ENCODE measurements around the gene BCCIP. TPM values are rescaled to one million over a fixed set of nuclear protein-coding genes. Genes with fewer than 3 reads are reported as not detected.
A peak's percentile ranks its signal among the peaks of the same experiment; 100 is the strongest.

BCCIP gene
- total RNA-seq, 1 donor from 2014 or later = 54.1 TPM

DNA sequence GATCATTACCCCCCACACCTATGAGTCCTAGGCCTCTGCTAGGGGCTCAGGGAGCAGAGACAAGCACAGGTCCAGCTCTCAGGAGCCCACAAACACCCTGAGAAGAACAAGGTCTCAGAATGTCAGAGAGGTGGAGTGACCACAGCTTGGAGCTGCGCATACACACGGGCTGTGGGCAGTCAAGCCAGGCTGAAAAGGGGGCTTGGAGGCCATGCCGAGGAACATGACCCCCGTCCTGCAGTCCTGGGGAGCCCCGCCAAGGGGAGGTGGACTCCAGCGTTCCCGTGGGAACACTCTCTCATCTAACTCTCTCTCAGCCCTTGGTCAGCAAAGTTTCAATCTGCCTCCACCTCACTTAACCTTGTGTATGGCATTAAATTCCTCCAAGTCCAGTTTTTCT, 39.9 kb upstream of the BCCIP start:
- no peak for DNase-seq (ENCODE audit: low spot score in 2 of 2, unreplicated experiment in 2 of 2)
- Mint-ChIP-seq H3K9me3 (peaks cover 9% of the 10 kb centered on the region), H3K4me3 (no peak overlapping the region), H3K27me3 (ENCODE audit: low read depth) (no peaks in the 10 kb centered on the region), H3K36me3 (no peaks in the 10 kb centered on the region), H3K4me1 (peaks cover 4% of the 10 kb centered on the region), H3K27ac (no peak overlapping the region)
- TF ChIP-seq, protein P1, sequence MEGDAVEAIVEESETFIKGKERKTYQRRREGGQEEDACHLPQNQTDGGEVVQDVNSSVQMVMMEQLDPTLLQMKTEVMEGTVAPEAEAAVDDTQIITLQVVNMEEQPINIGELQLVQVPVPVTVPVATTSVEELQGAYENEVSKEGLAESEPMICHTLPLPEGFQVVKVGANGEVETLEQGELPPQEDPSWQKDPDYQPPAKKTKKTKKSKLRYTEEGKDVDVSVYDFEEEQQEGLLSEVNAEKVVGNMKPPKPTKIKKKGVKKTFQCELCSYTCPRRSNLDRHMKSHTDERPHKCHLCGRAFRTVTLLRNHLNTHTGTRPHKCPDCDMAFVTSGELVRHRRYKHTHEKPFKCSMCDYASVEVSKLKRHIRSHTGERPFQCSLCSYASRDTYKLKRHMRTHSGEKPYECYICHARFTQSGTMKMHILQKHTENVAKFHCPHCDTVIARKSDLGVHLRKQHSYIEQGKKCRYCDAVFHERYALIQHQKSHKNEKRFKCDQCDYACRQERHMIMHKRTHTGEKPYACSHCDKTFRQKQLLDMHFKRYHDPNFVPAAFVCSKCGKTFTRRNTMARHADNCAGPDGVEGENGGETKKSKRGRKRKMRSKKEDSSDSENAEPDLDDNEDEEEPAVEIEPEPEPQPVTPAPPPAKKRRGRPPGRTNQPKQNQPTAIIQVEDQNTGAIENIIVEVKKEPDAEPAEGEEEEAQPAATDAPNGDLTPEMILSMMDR (IDR thresholded peaks at IDR 0.05; ENCODE audit: unreplicated experiment) = no peak

DNA sequence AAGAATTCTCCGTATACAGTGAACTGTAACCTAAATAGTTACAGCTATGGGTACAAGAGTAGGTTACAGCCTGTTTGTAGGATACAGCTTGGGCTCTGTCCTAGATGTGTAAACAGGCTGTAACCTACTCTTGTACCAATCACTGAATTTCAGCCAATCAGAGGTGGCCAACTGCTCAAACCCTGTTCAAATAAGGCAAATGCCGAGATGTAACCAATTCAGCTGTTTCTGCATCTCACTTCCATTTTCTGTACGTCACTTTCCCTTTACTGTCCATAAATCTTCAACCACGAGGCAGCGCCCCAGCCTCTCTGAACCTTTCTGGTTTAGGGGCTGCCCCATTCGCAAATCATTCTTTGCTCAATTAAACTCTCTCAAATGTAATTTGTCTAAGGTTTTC, 39.4 kb upstream of the BCCIP start:
- TF ChIP-seq, protein P1 (IDR thresholded peaks at IDR 0.05; ENCODE audit: unreplicated experiment) = no peak
- peaks cover 7% of the 10 kb centered on the region for H3K9me3 Mint-ChIP-seq
- no peak for DNase-seq (ENCODE audit: low spot score in 2 of 2, unreplicated experiment in 2 of 2)
- H3K27ac Mint-ChIP-seq = peak overlapping the region; percentile 75
- no peaks in the 10 kb centered on the region for H3K27me3 Mint-ChIP-seq (ENCODE audit: low read depth)
- no peaks in the 10 kb centered on the region for H3K36me3 Mint-ChIP-seq
- H3K4me3 Mint-ChIP-seq = no peak overlapping the region
- H3K4me1 Mint-ChIP-seq = peaks cover 4% of the 10 kb centered on the region

DNA sequence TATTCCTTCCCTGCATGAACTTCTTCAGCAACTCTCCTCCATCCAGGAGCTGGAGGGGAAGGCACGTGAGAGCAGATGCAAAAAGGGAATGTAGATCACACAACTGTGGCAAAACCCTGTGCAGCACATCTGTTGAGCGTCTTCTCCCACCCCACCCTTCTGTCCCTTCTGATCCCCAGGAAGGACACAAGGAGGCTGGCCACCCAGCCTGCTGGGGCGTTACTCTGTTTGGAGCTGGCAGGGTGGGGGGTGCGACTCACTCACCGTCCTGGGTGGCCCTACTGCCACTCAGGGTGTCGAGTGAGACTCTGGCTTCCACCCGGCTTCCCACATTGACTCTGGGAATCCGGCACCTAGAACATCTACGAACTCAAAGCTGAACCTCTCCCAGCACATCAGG, 37.6 kb upstream of the BCCIP start:
- Mint-ChIP-seq H3K36me3 (peaks cover 5% of the 10 kb centered on the region), H3K27ac (no peak overlapping the region), H3K27me3 (ENCODE audit: low read depth) (no peaks in the 10 kb centered on the region), H3K4me1 (peaks cover 4% of the 10 kb centered on the region), H3K4me3 (no peak overlapping the region), H3K9me3 (no peaks in the 10 kb centered on the region)
- TF ChIP-seq, protein P1 (IDR thresholded peaks at IDR 0.05; ENCODE audit: unreplicated experiment) = no peak
- no peak for DNase-seq (ENCODE audit: low spot score in 2 of 2, unreplicated experiment in 2 of 2)

DNA sequence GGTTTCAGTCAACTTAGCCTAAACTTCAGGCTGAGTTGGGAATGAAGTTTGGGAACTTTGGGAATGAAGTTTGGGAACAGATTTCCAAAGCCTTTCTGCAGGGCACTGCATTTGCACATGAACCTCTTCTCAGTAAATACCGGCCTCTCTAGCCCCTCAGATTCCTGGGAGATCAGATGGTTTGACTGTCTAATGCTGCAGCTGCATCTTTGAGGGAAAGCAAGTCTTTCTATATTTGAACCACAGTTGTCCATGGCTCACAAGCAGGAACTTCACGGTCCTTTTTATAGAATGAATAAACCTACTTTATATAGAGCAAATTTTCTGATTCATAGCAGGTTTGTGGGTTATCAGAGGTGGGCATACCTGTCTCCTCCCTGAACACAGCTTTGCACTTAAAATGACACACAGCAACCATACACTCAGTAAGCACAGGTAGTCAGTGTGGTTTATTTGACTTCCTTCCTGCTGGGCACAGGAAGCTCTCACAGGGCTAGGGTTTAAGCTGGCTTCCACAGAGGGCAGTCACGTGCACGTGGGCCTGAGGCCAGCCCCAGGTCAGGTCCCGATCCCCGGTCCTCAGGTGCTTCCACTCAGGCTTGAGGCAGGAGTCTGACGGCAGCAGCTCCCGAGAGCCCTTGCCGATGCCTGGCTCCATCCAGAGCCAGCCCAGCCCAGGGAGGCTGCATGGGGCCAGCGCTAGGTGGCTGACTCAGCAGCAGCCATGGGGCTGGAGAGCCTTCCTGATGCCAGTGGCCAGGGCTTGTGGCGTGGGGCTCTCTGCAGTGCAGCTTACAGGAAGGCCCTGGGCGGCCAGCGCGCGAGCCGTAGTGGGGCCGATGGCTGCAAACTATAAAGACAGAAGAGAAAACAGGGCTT, 35.0 kb upstream of the BCCIP start:
- TF ChIP-seq, protein P1 (IDR thresholded peaks at IDR 0.05; ENCODE audit: unreplicated experiment) = no peak
- Mint-ChIP-seq H3K27me3 (ENCODE audit: low read depth) (no peaks in the 10 kb centered on the region), H3K4me3 (no peak overlapping the region), H3K4me1 (peaks cover 4% of the 10 kb centered on the region), H3K9me3 (no peaks in the 10 kb centered on the region), H3K36me3 (peaks cover 17% of the 10 kb centered on the region), H3K27ac (no peak overlapping the region)
- DNase-seq (ENCODE audit: low spot score in 2 of 2, unreplicated experiment in 2 of 2) = no peak

DNA sequence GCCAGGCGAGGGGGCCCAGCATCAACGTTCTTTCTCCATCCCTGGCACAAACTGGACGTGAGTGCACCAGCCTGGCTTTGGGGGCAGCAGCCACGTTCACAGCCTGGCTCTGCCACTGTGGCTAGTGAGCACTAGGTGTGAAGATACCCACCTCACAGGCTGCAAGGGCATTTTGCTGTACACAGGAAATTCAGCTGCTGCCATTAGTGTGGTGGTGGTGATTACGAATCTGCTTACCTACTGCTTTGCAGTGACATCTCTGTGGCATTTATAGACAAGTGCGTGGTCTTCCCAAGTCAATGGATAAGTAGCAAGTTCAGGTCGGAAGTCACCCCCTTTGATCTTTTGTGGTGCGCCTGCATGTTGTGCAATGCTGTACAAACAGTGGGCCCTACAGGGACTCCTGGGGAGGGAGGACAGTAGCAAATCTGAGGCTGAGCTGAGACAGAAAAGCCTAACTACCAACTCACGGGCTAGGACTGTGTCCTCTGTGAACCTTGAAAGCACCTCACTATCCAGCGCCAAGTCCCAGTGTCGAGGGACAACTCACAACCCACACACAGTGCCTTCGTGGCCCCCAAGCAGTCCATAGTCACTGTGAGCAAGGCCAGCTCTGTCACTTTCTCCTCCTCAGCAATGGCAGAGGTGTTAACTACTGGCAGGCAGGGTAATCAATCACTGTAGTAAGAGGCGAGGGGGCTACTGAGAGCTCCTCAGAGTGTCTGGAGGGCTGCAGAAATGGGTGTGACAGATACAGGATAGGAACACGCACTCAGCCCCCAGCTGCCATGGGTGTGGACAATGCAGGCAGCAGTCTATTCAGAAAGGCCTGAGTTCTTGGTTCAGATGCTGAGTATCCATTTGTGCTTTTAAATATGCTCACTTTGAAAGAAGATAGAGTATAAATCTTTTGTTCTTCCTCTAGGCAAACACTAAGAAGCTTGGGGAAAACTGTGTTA, 30.7 kb upstream of the BCCIP start:
- Mint-ChIP-seq H3K4me3 (no peak overlapping the region), H3K27ac (no peak overlapping the region), H3K4me1 (no peaks in the 10 kb centered on the region), H3K9me3 (no peaks in the 10 kb centered on the region), H3K27me3 (ENCODE audit: low read depth) (no peaks in the 10 kb centered on the region), H3K36me3 (peaks cover 26% of the 10 kb centered on the region)
- TF ChIP-seq, protein P1 (IDR thresholded peaks at IDR 0.05; ENCODE audit: unreplicated experiment) = no peak
- DNase-seq (ENCODE audit: low spot score in 2 of 2, unreplicated experiment in 2 of 2) = no peak

Data from mesothelial cell of epicardium (in vitro differentiated cells).